Measurements from ENCODE around the gene HDGFL3.

HDGFL3 gene

GRCh38 chr15:83207009-83207659, 489 bp downstream of the HDGFL3 start:
- peak overlapping the region; percentile 91 for H3K27ac ChIP-seq (ENCODE audit: low read depth, low read length)
- H3K9ac ChIP-seq (ENCODE audit: low read length) = peak overlapping the region; percentile 63
- H3K36me3 ChIP-seq (ENCODE audit: control insufficient read depth, insufficient read depth, low read length) = no peaks in the 10 kb centered on the region
- no peaks in the 10 kb centered on the region for H3K27me3 ChIP-seq (ENCODE audit: control insufficient read depth, insufficient read depth, low read length)
- peak overlapping the region; percentile 78 for H3K4me3 ChIP-seq (ENCODE audit: low read length)
- peaks cover 14% of the 10 kb centered on the region for H3K4me1 ChIP-seq (ENCODE audit: control insufficient read depth, insufficient read depth, low read length)

DNA sequence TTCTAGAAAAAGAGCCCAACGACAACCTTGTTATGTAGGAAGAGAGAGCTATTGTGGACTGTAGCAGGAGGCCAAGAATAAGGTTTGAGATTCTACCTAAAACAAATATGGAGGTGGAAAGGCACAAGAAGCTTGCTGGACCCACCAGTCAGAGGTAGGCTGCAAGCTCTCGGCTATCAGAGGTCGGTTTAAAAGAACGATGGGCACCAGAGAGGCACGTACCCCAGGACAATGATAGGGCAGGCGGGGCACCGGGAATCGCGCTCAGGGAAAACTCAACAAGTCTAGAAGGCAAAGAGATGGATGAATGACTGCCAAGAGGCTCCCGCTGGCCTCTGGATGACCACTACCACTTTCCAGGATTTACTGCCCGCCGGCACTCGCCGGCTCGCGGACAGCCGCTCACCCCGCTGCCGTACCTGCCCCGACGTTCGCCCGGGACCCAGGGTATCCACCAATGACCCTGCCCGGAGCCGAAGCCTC, 1.1 kb downstream of the HDGFL3 start:
- H3K27me3 ChIP-seq (ENCODE audit: control insufficient read depth, insufficient read depth, low read length) = no peaks in the 10 kb centered on the region
- H3K36me3 ChIP-seq (ENCODE audit: control insufficient read depth, insufficient read depth, low read length) = no peaks in the 10 kb centered on the region
- H3K4me1 ChIP-seq (ENCODE audit: control insufficient read depth, insufficient read depth, low read length) = peaks cover 15% of the 10 kb centered on the region
- peak overlapping the region; percentile 63 for H3K9ac ChIP-seq (ENCODE audit: low read length)
- peak overlapping the region; percentile 91 for H3K27ac ChIP-seq (ENCODE audit: low read depth, low read length)
- peak overlapping the region; percentile 78 for H3K4me3 ChIP-seq (ENCODE audit: low read length)

- Histone ChIP-seq H3K27me3 (ENCODE audit: control insufficient read depth, insufficient read depth, low read length) (no peaks in the 10 kb centered on the region), H3K36me3 (ENCODE audit: control insufficient read depth, insufficient read depth, low read length) (no peaks in the 10 kb centered on the region), H3K4me3 (ENCODE audit: low read length) (peak overlapping the region; percentile 78), H3K27ac (ENCODE audit: low read depth, low read length) (peak overlapping the region; percentile 91), H3K4me1 (ENCODE audit: control insufficient read depth, insufficient read depth, low read length) (peaks cover 17% of the 10 kb centered on the region), H3K9ac (ENCODE audit: low read length) (no peak overlapping the region)
These were observed 1.8 kb downstream of the HDGFL3 start for GRCh38 chr15:83205725-83206324.

- peaks cover 17% of the 10 kb centered on the region for H3K4me1 ChIP-seq (ENCODE audit: control insufficient read depth, insufficient read depth, low read length)
- H3K36me3 ChIP-seq (ENCODE audit: control insufficient read depth, insufficient read depth, low read length) = no peaks in the 10 kb centered on the region
- H3K27me3 ChIP-seq (ENCODE audit: control insufficient read depth, insufficient read depth, low read length) = no peaks in the 10 kb centered on the region
- H3K27ac ChIP-seq (ENCODE audit: low read depth, low read length) = peak overlapping the region; percentile 45
- no peak overlapping the region for H3K9ac ChIP-seq (ENCODE audit: low read length)
- peak overlapping the region; percentile 8 for H3K4me3 ChIP-seq (ENCODE audit: low read length)
These were observed 2.9 kb downstream of the HDGFL3 start for GRCh38 chr15:83204697-83205096.

DNA sequence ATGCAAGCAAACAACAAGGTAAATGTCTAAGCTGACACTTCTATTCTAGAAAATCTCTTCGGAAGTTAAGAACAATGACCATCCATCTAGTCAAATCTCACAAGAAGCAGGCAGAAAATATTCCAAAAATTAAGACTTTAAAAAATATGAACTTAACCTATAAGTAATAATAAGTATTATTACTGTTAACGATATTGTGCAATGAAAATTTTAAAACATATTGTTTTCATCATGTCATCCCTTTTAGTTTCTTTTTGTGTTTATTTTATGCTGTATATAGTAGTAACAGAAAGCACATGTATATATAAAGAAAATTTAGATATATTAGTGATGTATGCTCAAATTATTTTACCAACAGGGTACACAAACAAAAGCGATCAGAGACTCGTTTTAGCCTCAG, 4.1 kb downstream of the HDGFL3 start:
- no peaks in the 10 kb centered on the region for H3K27me3 ChIP-seq (ENCODE audit: control insufficient read depth, insufficient read depth, low read length)
- H3K36me3 ChIP-seq (ENCODE audit: control insufficient read depth, insufficient read depth, low read length) = no peaks in the 10 kb centered on the region
- H3K27ac ChIP-seq (ENCODE audit: low read depth, low read length) = no peak overlapping the region
- no peak overlapping the region for H3K9ac ChIP-seq (ENCODE audit: low read length)
- H3K4me3 ChIP-seq (ENCODE audit: low read length) = no peak overlapping the region
- H3K4me1 ChIP-seq (ENCODE audit: control insufficient read depth, insufficient read depth, low read length) = peaks cover 17% of the 10 kb centered on the region

DNA sequence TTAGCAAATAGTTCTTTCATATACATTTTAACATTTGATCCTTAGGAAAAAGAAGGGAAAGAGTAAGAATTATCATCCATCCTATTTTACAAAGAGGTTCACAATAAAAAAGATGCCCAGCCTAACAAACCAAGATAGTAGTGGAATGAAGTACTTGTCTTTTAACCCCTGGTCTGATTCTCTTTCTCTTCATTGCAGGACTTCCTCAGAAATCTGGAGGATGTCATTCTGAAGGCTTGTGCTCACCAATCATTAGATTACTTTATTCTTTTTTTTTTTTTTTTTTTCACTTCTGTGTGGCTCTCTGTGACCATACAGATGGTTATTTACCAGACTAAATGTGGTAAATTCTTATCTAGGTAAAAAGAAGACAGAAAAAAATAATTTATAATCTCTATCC, 7.0 kb downstream of the HDGFL3 start:
- Histone ChIP-seq H3K27ac (ENCODE audit: low read depth, low read length) (no peak overlapping the region), H3K4me1 (ENCODE audit: control insufficient read depth, insufficient read depth, low read length) (peaks cover 14% of the 10 kb centered on the region)

DNA sequence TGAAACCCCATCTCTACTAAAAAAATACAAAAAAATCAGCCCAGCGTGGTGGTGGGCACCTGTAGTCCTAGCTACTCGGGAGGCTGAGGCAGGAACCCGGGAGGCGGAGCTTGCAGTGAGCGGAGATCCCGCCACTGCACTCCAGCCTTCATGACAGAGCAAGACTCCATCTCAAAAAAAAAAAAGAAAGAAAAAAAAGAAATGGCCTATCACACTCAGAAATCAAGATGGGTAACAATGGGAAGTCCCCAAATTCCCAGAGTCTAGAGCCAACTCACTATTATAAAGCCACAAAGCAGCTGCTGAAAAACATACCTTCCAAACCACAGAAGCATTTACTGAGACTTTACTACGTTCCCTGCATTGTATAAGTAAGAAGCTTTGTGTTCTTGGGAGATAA, 7.5 kb downstream of the HDGFL3 start:
- Histone ChIP-seq H3K9ac (ENCODE audit: low read length) (no peak overlapping the region), H3K4me3 (ENCODE audit: low read length) (no peak overlapping the region), H3K4me1 (ENCODE audit: control insufficient read depth, insufficient read depth, low read length) (peaks cover 13% of the 10 kb centered on the region), H3K27ac (ENCODE audit: low read depth, low read length) (no peak overlapping the region), H3K36me3 (ENCODE audit: control insufficient read depth, insufficient read depth, low read length) (no peaks in the 10 kb centered on the region), H3K27me3 (ENCODE audit: control insufficient read depth, insufficient read depth, low read length) (no peaks in the 10 kb centered on the region)

More for the DNA sequence above, 7.0 kb downstream of the HDGFL3 start:
- Histone ChIP-seq H3K4me3 (ENCODE audit: low read length) (no peak overlapping the region), H3K36me3 (ENCODE audit: control insufficient read depth, insufficient read depth, low read length) (no peaks in the 10 kb centered on the region), H3K9ac (ENCODE audit: low read length) (no peak overlapping the region), H3K27me3 (ENCODE audit: control insufficient read depth, insufficient read depth, low read length) (no peaks in the 10 kb centered on the region)

- Histone ChIP-seq H3K9ac (ENCODE audit: low read length) (no peak overlapping the region), H3K4me3 (ENCODE audit: low read length) (no peak overlapping the region), H3K27ac (ENCODE audit: low read depth, low read length) (no peak overlapping the region), H3K4me1 (ENCODE audit: control insufficient read depth, insufficient read depth, low read length) (peaks cover 6% of the 10 kb centered on the region), H3K27me3 (ENCODE audit: control insufficient read depth, insufficient read depth, low read length) (no peaks in the 10 kb centered on the region), H3K36me3 (ENCODE audit: control insufficient read depth, insufficient read depth, low read length) (no peaks in the 10 kb centered on the region)
These were observed 8.3 kb downstream of the HDGFL3 start for GRCh38 chr15:83199288-83199687.

- Histone ChIP-seq H3K4me3 (ENCODE audit: low read length) (no peak overlapping the region), H3K27ac (ENCODE audit: low read depth, low read length) (no peak overlapping the region), H3K36me3 (ENCODE audit: control insufficient read depth, insufficient read depth, low read length) (no peaks in the 10 kb centered on the region), H3K4me1 (ENCODE audit: control insufficient read depth, insufficient read depth, low read length) (peaks cover 6% of the 10 kb centered on the region), H3K9ac (ENCODE audit: low read length) (no peak overlapping the region), H3K27me3 (ENCODE audit: control insufficient read depth, insufficient read depth, low read length) (no peaks in the 10 kb centered on the region)
These were observed 9.1 kb downstream of the HDGFL3 start for GRCh38 chr15:83198476-83198875.

DNA sequence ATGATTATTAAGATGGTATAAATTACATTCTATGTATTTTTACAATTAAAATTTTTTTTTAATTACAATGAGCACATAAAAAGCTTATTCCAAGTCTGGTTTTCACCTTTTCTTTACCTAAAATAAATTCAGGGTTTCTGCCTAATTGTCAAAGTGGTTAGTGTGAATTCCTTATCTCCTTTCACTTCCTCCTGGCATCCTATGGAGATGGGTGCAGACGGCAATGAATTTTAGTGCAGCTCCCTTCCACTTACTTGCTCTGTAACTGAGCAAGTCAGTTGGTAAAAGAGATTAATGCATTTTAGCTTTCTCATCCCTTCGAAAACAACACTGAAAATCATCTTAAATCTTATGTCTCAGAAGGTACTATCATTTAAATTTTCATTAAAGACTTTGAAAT, 13.1 kb downstream of the HDGFL3 start:
- H3K36me3 ChIP-seq (ENCODE audit: control insufficient read depth, insufficient read depth, low read length) = no peaks in the 10 kb centered on the region
- no peaks in the 10 kb centered on the region for H3K27me3 ChIP-seq (ENCODE audit: control insufficient read depth, insufficient read depth, low read length)
- no peak overlapping the region for H3K27ac ChIP-seq (ENCODE audit: low read depth, low read length)
- H3K4me1 ChIP-seq (ENCODE audit: control insufficient read depth, insufficient read depth, low read length) = no peaks in the 10 kb centered on the region
- no peak overlapping the region for H3K9ac ChIP-seq (ENCODE audit: low read length)
- no peak overlapping the region for H3K4me3 ChIP-seq (ENCODE audit: low read length)

DNA sequence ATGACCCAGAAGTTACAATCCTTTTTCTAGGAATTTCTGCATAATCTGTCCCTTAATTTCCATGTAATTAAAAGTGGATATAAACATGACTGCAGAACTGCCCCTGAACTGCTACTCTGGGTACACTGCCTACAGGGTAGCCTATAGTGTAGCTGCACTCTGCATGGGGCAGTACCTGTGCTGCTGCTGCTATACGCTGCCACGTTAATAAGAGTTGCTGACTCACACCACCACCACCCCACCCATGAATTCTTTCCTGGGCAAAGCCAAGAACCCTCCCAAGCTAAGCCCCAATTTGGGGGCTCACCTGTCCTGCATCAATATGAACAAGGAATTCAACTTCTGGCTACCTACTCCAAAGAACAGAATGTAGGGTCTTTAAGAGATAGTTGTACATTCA, 13.9 kb downstream of the HDGFL3 start:
- no peak overlapping the region for H3K27ac ChIP-seq (ENCODE audit: low read depth, low read length)
- H3K4me1 ChIP-seq (ENCODE audit: control insufficient read depth, insufficient read depth, low read length) = no peaks in the 10 kb centered on the region
- no peaks in the 10 kb centered on the region for H3K27me3 ChIP-seq (ENCODE audit: control insufficient read depth, insufficient read depth, low read length)
- H3K4me3 ChIP-seq (ENCODE audit: low read length) = no peak overlapping the region
- H3K9ac ChIP-seq (ENCODE audit: low read length) = no peak overlapping the region
- H3K36me3 ChIP-seq (ENCODE audit: control insufficient read depth, insufficient read depth, low read length) = no peaks in the 10 kb centered on the region

DNA sequence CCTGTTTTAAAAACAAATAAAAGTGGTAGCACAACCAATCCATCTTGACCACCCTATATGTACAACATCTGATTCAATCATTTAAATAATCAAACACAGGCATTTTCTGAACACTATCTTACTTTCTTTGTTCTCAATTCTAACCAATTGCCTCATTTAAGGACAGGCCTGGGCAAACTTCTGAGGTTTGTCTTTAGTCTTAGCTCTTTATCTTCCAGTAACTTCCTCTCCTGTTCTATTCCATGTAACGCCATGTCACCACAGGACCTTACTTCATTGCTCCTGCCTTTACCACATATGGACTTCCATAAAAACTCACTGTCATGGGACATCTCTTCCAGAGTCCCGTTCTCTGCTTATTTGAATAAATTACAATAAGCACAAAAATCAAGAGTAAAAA, 14.9 kb downstream of the HDGFL3 start:
- no peaks in the 10 kb centered on the region for H3K4me1 ChIP-seq (ENCODE audit: control insufficient read depth, insufficient read depth, low read length)
- no peak overlapping the region for H3K27ac ChIP-seq (ENCODE audit: low read depth, low read length)
- no peak overlapping the region for H3K9ac ChIP-seq (ENCODE audit: low read length)
- H3K4me3 ChIP-seq (ENCODE audit: low read length) = no peak overlapping the region
- no peaks in the 10 kb centered on the region for H3K27me3 ChIP-seq (ENCODE audit: control insufficient read depth, insufficient read depth, low read length)
- H3K36me3 ChIP-seq (ENCODE audit: control insufficient read depth, insufficient read depth, low read length) = no peaks in the 10 kb centered on the region

DNA sequence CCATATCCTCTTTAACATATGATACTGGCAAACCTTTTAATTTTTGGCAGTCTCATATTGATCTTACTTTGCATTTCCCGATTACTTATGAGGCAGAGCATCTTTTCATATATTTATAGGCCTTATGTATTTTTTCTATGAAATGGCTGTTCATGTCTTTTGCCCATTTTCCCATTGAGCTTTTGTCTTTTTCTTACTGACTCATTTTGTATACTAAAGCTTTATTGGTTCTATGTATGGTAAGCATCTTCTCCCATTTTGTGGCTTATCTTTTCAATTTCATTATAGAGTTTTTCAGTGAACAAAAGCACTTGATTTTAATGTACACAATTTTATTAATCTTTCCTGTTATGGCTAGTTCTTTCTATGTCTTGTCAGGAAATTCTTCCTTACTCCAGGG, 17.2 kb downstream of the HDGFL3 start:
- Histone ChIP-seq H3K9ac (ENCODE audit: low read length) (no peak overlapping the region), H3K4me3 (ENCODE audit: low read length) (no peak overlapping the region), H3K27ac (ENCODE audit: low read depth, low read length) (no peak overlapping the region), H3K4me1 (ENCODE audit: control insufficient read depth, insufficient read depth, low read length) (no peaks in the 10 kb centered on the region), H3K36me3 (ENCODE audit: control insufficient read depth, insufficient read depth, low read length) (no peaks in the 10 kb centered on the region), H3K27me3 (ENCODE audit: control insufficient read depth, insufficient read depth, low read length) (no peaks in the 10 kb centered on the region)
